Limb (tissue), 2 donors: ENCODE measurements around the gene CAPRIN1.
"Not testable (repeated sequence)": the region's sequence is repeated elsewhere in the genome, so short reads cannot be mapped to it uniquely, and the experiment has no call there.

Experiments used
- DNase-seq, 2 donors: peaks; one replicate each; pipeline ENCODE4 v3.0.0-alpha.2; 2016; ENCODE audit errors: extremely low spot score in 2 of 2

CAPRIN1 gene

DNA sequence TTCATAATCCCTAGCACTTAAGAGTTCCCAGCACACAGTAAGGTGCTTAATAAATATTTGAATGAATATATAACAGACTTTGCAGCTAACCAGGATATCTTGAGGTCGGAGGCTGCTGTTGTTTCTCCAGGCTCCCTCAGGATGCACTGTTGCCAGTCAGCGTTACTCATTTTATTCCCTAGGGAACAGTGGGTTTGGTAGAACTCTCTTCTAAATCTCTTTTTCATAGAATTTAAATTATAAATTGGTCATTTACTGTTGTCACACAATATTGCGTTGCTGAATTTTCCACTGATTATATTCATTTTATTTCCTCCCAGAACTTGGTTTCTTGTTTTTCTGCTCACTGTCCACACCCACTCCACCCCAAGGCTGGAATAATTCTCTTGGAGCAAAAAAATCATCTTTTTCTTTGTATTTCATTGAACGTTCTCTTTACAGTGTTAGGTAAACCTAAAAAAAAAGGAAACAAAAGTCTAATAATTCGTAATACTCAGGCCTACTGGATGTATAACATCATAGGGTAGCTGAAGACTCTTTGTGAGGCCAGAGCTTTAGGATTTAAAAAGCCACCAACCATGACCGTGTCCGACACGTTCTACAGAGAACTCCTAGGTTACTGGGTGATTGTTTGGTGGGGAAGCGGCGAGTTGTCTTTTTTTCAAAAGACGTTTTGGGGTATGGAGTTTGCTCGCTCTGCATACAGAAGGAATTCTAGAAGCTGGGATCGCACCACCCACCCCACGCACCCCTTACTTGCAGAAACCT is 766 bp upstream of the CAPRIN1 start:
- no peak for DNase-seq

DNA sequence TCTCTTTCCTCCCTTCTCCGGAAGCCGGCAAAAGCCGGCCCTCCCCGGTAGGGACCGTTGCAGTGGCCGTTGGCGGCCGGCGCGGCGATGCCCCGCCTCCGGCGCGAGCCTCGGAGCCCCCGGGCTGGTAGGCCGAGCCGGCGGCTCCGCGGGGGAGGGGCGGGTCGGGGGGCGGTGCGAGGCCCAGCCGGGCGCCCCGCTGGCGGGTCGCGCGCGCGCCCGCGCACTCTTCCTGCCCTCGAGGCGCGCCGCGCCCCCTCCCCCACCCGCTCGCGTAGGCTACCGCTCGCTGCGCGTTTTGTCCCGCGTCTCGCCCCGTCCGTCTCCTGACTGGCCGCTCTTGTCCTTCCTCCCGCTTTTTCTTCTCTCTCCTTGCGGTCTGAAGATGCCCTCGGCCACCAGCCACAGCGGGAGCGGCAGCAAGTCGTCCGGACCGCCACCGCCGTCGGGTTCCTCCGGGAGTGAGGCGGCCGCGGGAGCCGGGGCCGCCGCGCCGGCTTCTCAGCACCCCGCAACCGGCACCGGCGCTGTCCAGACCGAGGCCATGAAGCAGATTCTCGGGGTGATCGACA is 591 bp downstream of the CAPRIN1 start:
- DNase-seq: peak; percentile 89 to 95

DNA sequence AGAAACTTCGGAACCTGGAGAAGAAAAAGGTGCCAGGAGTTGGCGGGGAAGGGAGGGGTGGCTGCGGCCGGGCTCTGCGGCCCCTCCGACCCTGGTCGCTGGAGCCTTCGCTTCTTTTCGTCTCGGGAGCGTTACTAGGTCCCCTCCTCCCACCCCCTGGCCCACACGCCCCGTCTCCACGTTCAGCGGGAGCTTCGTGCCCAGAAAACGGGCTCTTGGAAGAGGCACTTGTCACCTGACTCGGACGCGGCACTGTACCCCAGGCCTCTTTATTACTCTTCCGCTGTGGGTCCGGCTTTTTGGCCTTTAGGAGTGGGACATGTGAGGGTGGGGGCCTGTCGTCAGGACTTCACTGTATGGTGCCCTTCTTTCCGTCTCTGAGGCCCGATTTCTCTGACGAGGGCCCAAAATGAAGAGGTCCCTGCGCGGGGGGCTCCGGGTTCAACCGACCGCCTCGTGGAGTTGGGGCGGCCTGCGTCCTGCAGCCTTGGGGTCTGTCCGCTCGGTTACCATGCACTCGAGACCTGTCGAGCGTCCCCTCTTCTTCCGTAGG is 1.2 kb downstream of the CAPRIN1 start:
- no peak for DNase-seq

- peak; percentile 80 to 84 for DNase-seq
Measured at GRCh38 chr11:34053161-34053686, 1.7 kb downstream of the CAPRIN1 start.

DNA sequence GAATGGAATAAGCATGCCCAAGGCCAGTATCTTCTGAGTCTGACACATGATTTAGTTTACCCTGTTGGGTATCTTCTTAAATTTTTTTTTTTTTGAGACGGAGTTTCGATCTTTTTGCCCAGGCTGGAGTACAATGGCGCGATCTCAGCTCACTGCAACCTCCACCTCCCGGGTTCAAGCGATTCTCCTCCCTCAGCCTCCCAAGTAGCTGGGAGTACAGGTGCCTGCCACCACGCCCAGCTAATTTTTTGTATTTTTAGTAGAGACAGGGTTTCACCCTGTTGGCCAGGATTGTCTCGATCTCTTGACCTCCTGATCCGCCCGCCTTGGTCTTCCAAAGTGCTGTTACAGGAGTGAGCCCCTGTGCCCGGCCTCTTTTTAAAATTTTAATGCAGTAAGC is 2.8 kb downstream of the CAPRIN1 start:
- not testable (repeated sequence) for DNase-seq

DNA sequence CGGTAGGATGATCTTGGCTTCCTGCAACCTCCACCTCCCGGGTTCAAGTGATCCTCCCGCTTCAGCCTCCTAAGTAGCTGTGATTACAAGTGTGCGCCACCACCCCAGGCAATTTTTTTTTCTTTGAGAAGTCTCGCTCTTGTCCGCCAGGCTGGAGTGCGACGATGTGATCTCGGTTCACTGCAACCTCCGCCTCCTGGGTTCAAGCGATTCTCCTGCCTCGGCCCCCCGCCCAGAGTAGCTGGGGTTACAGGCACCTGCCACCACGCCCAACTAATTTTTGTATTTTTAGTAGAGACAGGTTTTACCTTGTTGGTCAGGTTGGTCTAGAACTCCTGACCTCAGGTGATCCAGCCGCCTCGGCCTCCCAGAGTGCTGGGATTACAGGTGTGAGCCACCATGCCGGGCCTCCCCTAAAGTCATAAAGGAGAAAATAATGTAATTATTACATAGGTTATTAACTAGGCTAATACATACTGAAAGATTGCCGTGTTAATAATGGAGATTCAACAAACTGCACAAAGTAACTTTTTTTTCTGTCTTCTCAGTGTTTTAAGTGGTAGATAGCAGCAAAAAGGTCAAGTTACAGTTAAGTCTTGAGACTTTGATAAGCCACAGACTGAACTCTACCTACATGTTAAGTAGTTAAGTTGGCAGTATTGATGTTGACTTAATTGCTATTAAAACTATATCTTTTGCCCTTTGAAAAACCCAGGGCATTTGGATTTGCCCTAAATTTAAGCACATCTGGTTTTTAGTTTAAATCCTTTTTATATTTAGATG is 3.9 kb downstream of the CAPRIN1 start:
- DNase-seq: no peak

- DNase-seq: no peak
Measured at GRCh38 chr11:34056672-34057071, 5.1 kb downstream of the CAPRIN1 start.

- no peak for DNase-seq
Measured at GRCh38 chr11:34063061-34063795, 11.7 kb downstream of the CAPRIN1 start.

- DNase-seq: no peak
Measured at GRCh38 chr11:34064291-34064690, 12.8 kb downstream of the CAPRIN1 start.

DNA sequence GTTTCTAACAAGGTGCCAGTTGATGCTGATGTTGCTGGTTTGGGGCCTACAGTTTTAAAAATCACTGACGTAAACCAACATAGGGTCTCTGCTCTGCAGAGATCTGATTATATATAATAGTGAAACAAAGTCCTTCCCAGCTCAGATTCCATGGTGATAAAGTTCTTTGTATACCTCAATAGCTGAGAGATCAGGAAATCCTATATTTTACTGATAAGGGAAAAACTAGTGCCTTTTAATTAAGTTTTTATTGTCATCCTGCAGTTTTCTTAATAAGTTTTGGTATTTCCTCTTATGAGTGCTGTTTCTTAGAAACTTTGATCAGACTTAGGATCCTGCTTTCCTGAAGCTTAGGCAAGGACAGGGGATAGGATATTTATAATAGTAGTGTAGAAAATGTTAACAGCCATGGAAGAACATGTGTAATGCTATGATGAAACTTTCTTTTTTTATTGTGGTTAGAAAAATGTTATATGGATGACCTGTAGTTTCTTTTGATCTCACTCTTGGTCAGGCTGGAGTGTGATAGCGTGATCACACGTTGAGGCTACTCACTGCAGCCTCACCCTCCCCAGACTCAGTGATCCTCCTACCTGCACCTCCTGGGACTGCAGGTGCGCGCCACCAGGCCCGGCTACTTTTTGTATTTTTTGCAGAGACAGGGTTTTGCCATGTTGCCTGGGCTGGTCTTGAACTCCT is 14.1 kb downstream of the CAPRIN1 start:
- DNase-seq: no peak

DNA sequence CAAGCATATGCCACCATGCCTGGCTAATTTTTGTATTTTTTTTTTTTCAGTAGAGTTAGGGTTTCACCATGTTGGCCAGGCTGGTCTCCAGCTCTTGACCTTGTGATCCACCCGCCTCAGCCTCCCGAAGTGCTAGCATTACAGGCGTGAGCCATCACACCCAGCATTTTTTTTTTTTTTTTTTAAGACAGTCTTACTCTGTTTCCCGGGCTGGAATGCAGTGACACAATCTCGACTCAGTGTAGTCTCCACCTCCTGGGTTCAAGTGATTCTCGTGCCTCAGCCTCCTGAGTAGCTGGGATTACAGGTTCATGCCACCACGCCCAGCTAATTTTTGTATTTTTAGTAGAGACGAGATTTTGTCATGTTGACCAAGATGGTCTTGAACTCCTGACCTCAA is 15.2 kb downstream of the CAPRIN1 start:
- DNase-seq: not testable (repeated sequence)

DNA sequence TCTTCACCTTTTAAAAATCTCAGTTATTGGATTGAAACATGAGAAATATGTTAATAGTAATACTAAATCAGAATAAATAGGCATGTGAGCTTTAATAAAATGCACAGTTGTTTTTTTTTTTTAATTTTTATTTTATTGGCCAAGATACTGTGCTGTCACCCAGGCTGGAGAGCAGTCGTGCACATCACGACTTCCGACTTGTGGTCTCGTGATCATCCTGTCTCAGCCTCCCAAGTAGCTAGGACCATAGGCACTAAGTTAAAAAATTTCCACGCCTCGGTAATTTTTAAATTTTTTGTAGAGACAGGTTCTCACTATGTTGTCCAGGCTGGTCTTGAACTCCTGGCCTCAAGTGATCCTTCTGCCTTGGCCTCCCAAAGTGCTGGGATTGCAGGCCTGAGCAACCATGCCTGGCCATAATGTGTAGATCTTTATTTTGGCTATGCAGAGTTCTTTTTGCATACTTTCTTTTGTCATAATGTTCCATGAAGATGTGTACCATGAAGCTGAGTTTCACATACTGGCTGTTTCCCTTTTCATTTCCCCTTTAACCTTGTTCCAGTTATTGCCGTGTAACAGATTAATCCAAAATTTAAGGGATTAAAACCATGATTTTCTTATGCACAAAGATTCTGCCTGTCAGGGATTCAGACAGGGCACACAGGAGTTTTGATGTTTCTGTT is 16.0 kb downstream of the CAPRIN1 start:
- no peak for DNase-seq

DNA sequence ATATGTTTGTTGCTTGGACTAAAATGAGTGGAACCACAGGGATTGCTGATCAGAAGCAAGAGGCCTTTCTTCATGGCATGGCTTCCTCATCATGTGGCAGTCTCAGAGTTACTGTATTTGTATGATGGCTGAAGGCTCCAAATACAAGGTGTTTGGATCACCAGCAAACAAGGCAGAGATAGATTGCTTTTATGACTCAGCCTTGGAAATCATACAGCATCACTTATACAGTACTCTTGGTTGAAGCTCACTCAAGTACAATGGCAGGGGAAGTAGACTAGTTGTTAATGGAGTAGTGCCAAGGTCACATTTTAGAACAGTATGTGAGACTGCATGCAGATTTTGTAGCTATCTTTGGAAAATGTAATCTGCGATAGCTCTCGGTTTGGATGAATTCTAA is 16.6 kb downstream of the CAPRIN1 start:
- no peak for DNase-seq

DNA sequence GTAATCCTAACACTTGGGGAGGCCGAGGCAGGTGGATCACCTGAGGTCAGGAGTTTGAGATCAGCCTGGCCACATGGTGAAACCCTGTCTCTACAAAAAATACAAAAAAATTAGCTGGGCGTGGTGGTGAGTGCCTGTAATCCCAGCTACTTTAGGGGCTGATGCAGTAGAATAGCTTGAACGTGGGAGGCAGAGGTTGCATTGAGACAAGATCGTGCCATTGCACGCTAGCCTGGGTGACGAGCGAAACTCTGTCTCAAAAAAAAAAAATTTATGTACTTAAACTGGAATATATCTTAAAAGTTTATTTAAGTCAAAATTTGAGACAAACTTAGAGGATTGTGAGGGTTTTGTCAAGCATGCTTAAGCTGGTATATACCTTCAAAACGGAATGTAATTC is 19.8 kb downstream of the CAPRIN1 start:
- not testable (repeated sequence) for DNase-seq

DNA sequence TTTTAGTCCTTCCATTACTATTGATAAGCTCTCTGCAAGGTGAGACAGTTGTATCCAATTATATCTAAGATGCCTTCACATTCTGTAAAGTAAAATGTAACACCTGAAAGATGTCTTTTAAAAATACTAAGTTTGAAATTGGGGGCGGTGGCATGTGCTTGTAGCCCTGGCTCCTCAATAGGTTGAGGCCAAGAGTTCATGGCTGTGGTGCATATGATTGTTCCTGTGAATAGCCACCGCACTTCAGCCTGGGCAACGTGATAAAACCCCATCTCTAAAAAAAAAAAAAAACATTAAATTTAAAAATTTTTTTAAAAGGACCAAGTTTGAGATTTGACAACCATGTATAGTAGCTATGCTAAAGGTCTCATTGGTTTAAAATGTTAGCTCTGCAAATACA is 20.5 kb downstream of the CAPRIN1 start:
- no peak for DNase-seq

DNA sequence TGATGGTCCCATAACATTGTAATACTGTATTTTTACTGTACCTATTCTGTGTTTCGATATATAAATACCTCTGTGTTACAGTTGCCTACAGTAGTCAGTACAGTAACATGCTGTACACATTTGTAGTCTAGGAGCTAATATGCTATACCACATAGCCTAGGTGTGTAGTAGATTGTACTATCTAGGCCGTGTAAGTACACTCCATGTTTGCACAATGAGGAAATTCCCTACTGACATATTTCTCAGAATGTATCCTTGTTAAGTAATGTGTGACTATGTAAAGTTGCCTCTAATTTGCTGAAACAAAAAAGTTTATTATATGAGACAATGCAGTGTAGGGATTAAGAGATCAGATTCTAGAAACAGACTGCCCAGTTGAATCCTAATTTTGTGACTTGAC is 21.3 kb downstream of the CAPRIN1 start:
- no peak for DNase-seq

DNA sequence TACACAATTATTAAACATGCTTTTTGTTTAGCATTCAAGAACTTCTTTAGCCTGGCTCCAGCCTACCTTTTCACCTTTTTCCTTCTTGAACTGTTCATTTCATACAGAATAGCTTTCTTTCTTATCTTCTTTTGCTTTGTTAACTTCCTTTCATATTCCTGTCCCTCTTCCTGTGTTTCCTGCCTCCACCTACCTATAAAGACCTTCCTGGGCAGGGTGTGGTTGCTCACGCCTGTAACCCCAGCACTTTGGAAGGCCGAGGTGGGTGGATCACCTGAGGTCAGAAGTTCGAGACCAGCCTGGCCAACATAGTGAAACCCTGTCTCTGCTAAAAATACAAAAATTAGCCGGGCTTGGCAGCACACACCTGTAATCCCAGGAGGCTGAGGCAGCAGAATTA is 22.9 kb downstream of the CAPRIN1 start:
- DNase-seq: no peak

- no peak for DNase-seq
Measured at GRCh38 chr11:34075178-34075820, 23.8 kb downstream of the CAPRIN1 start.

- no peak for DNase-seq
Measured at GRCh38 chr11:34080609-34081008, 29.1 kb downstream of the CAPRIN1 start.

- DNase-seq: no peak
Measured at GRCh38 chr11:34084637-34085036, 33.1 kb downstream of the CAPRIN1 start.
